Fibroblast of villous mesenchyme (primary cell): ENCODE data around the gene TUBA3E. TPM values are rescaled to one million over a fixed set of nuclear protein-coding genes. Genes with fewer than 3 reads are reported as not detected.
A peak's percentile ranks its signal among the peaks of the same experiment; 100 is the strongest.
"Not testable (repeated sequence)": the region's sequence is repeated elsewhere in the genome, so short reads cannot be mapped to it uniquely, and the experiment has no call there.

Experiments used
- DNase-seq: peaks from one replicate; pipeline ENCODE4 v3.0.0-alpha.2; 2010; ENCODE audit warnings: low read depth
- H3K4me3 ChIP-seq: 2 replicates; pipeline ENCODE4 v1.5.1; 2011; ENCODE audit warnings: low read depth, mild to moderate bottlenecking, low read length
- total RNA-seq: library from RNA; depleted of rRNA; stranded (reverse); fragments of >200 nt; gene quantifications from 2 replicates; pipeline ENCODE4 v1.2.3, GENCODE V29; 2012
- TF ChIP-seq, protein P1 (sequence below): IDR thresholded peaks from 2 replicates; pipeline ENCODE4 v1.5.1; 2012; ENCODE audit warnings: low read depth, mild to moderate bottlenecking, low read length; ENCODE audit not compliant: insufficient read depth

Gene TUBA3E
- not detected in 2 replicates for total RNA-seq

DNA sequence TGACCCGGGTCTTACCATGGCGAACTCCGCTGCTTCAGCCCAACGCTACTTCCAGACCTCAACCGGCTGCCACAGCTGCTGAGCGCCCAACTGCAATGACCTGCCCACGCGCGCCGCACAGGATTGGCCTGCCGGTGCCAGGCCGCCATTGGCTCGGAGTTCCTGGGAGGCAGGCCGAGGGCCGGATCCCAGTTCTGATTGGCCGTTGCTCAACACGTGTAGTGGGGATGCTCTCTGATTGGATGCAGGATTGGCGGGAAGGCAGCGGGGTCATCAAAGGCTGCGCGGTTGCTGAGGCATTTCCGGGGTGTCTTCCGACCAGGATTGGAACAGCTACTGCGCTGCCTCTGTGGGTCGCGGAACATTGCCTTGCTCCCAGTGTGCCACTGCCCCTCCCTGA lies at the start of gene TUBA3E:
Gene TUBA3E (minus strand): TSS at position 97 of the 400 bp plus-strand sequence. CDS start 79 bp downstream, at position 18.
- TF ChIP-seq, protein P1, sequence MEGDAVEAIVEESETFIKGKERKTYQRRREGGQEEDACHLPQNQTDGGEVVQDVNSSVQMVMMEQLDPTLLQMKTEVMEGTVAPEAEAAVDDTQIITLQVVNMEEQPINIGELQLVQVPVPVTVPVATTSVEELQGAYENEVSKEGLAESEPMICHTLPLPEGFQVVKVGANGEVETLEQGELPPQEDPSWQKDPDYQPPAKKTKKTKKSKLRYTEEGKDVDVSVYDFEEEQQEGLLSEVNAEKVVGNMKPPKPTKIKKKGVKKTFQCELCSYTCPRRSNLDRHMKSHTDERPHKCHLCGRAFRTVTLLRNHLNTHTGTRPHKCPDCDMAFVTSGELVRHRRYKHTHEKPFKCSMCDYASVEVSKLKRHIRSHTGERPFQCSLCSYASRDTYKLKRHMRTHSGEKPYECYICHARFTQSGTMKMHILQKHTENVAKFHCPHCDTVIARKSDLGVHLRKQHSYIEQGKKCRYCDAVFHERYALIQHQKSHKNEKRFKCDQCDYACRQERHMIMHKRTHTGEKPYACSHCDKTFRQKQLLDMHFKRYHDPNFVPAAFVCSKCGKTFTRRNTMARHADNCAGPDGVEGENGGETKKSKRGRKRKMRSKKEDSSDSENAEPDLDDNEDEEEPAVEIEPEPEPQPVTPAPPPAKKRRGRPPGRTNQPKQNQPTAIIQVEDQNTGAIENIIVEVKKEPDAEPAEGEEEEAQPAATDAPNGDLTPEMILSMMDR, result no peak
- no peak for DNase-seq
- H3K4me3 ChIP-seq, result no peak within 1 kb of the TSS

DNA sequence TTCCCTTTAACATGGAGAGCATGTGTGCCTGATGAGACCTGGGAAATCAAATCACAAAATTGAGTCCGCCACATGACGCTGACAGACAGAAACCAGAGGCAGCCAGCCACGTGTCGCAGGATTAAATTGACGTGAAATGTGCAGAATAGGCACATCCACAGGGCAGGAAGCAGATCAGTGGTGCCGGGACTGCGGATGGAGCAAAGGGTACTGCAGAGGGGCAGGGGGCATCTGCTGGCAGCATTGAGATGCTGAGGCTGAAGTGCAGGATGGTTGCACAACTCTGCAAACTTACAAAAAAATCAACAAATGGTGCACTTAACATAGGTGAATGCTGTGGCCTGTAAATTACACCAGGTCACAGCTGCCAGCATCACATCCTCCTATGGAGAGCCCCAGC lies 48.2 kb upstream of the TUBA3E start:
- TF ChIP-seq, protein P1, result no peak
- H3K4me3 ChIP-seq, result no peak overlapping the region
- no peak for DNase-seq

DNA sequence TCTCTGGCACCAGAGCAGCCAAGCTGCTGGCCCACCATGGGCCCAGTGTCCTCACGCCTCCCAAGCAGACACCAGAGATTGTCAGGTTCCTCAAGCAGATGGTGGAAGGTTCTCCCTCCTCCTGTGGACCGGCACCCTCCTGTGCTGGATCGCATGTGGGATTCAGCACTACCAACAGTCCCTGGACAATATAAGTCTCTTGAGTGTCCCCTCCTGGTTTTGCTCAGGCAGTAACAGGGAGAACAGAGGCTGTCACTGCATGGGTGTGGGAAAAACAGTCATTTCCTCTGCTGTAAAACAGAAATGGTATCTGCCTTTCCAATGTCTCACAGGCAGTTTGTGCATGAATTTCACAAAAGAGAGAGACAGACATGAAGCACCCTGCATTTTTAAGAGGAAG lies 47.7 kb upstream of the TUBA3E start:
- H3K4me3 ChIP-seq, result no peak overlapping the region
- TF ChIP-seq, protein P1, result no peak
- DNase-seq, result no peak

DNA sequence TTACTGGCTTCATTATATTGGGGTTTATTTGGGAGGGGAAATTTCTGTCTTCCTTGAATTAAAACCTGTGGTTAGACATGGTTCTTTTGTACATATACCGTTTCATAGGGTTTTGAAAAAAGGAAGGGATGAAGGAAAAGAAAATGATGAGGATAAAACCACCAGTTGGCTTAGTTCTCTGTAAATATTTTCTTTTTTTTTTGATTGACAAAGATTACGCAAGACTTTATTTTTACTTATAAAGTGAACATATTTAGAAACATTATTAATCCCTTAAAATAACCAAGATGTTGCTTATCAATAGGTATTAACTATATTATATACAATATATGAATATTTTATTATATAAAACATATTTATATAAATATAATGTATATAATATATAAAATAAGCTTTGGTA lies 45.1 kb upstream of the TUBA3E start:
- no peak overlapping the region for H3K4me3 ChIP-seq
- TF ChIP-seq, protein P1, result no peak
- no peak for DNase-seq

DNA sequence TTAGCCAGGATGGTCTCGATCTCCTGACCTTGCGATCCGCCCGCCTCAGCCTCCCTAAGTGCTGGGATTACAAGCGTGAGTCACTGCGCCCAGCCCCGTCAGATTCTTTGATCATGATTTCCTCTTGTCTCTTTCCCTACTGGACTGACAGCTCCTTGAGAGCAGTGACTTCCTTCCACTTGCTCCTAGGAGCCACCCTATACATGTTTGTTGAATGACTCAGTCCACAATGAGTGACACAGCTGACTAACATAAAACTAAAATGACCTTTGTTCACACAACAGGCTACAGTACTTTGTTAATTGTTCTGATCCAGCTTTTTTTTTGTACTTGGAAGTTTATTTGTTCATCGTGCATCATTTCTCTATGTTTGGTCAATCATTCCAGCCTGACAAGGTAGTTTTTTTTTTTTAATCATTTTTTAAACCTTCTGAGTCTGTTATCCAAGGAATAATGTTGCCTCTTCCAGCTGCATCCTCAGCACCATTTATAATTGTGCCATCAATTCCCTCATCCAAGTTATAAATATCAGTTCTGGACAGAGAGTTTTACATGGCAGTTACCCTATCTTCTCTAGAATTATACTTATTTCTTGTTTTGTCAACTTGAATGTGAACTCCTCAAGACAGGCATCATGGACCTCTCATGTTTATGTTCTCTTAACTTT lies 42.9 kb upstream of the TUBA3E start:
- H3K4me3 ChIP-seq, result no peak overlapping the region
- DNase-seq, result peak; percentile 30
- TF ChIP-seq, protein P1, result no peak

DNA sequence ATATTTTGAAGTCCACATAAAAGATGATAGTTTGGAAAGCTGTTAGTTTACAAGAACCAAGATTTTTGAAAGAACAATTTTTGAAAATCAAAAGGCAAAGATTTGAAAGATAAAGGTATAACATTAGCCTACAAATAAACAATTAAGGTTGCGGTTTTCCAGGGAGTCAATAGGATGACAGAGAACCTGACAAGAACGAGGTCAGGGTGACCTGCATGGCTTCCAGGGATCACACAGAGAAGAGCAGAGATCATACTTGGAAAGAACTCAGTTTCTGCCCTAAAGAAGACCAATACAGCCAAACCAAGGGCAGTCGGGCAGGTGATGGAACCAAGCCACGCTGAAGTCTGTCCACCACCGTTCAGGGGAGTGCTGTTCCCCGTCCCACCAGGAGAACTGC lies 41.3 kb upstream of the TUBA3E start:
- DNase-seq, H3K4me3 ChIP-seq: not testable (repeated sequence)

DNA sequence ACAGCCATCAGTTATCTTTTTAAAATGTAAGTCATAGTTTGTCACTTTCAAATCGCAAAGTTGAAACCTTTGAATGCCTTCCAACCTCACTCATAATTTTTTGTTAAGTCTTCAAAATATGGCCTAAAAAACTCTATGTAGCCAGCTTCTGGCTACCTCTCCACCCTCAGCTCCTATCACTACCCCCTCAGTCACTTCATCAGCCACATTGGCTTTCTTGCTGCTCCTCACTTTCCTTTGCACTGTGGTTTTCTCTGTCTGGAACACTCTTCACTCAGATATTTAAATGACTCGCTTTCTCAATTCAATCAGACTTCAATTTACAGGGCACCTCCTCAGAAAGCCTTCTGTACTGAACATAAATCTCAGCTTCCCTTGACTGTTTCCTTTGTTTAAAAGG lies 34.8 kb upstream of the TUBA3E start:
- H3K4me3 ChIP-seq, DNase-seq: not testable (repeated sequence)

DNA sequence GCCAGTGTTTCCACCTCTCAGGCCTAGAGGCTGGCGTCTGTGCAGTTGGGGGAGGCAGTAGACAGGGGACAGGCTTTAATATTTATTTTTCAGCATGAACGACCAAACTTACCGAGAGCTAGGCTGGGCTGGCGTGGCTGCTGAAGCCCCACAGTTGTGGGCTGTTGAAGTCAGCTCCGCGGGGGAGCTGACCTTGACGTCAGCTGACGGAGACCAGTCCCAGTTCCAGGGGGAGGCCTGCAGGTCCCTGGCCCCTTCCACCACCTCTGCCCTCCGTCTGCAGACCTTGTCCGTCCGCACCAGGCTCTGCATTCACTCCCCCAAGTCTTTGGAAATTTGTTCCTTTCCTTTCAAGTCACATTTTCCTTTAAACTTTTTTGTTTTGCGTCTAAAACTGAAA lies 33.4 kb upstream of the TUBA3E start:
- TF ChIP-seq, protein P1, result no peak
- H3K4me3 ChIP-seq, result no peak overlapping the region
- no peak for DNase-seq

DNA sequence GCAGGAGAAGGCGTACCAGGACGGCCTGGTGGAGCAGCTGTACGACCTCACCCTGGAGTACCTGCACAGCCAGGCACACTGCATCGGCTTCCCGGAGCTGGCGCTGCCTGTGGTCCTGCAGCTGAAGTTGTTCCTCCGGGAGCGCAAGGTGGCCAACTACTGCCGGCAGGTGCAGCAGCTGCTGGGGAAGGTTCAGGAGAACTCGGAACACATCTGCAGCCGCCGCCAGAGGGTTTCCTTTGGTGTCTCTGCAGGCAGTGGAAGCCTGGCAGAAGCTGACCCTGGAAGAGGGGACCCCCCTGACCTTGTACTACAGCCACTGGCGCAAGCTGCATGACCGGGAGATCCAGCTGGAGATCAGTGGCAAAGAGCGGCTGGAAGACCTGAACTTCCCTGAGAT lies 32.7 kb upstream of the TUBA3E start:
- DNase-seq, H3K4me3 ChIP-seq: not testable (repeated sequence)

DNA sequence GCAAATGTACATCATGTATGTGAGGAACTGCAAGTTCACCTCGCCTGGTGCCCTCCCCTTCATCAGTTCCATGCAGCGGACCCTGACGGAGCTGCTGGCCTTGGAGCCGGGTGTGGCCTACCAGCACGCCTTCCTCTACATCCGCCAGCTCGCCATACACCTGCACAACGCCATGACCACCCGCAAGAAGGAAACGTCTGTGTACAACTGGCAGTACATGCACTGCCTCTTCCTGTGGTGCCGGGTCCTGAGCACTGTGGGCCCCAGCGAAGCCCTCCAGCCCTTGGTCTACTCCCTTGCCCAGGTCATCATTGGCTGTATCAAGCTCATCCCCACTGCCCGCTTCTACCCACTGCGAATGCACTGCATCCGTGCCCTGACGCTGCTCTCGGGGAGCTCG lies 32.1 kb upstream of the TUBA3E start:
- not testable (repeated sequence) for H3K4me3 ChIP-seq, DNase-seq

DNA sequence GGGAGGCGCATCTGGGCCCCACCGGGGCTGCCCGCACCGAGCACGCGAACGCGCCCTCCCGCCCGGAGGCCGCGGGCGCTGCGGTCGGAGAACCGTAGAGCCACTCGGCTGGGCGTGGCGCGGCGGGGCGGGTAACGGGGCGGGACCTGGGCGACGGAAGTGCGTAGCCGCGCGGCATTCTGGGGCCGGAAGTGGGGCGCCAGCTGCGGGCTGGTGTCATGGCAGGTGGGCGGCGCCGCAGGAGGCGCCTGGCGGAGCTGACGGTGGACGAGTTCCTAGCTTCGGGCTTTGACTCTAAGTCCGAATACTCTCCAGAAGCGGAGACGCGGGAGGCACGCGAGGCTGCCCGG lies 30.9 kb upstream of the TUBA3E start:
- DNase-seq, result peak; percentile 74
- peak overlapping the region; percentile 61 for H3K4me3 ChIP-seq
